Activated CD4-positive, alpha-beta T cell treated with anti-CD3 and anti-CD28 coated beads, Interleukin-2, amount 50 U/mL, for 4 hours (primary cell): ENCODE results near the gene PTPRH.
"Not testable (repeated sequence)": the region's sequence is repeated elsewhere in the genome, so short reads cannot be mapped to it uniquely, and the experiment has no call there.

Experiments used
- DNase-seq, 2 experiments: peaks; one replicate each; pipeline ENCODE4 v3.0.0-alpha.2; 2020

The PTPRH gene

GRCh38 chr19:55244004-55244680, 34.8 kb upstream of the PTPRH start:
- DNase-seq = no peak

GRCh38 chr19:55242517-55242916, 33.2 kb upstream of the PTPRH start:
- DNase-seq = no peak

GRCh38 chr19:55241935-55242464, 32.7 kb upstream of the PTPRH start:
- no peak for DNase-seq

- DNase-seq = no peak
Measured at GRCh38 chr19:55241143-55241934, 32.0 kb upstream of the PTPRH start.

GRCh38 chr19:55240713-55241020, 31.4 kb upstream of the PTPRH start:
- no peak for DNase-seq

- DNase-seq = no peak
Measured at GRCh38 chr19:55239004-55239403, 29.7 kb upstream of the PTPRH start.

- DNase-seq = no peak
Measured at GRCh38 chr19:55238030-55238429, 28.7 kb upstream of the PTPRH start.

- no peak for DNase-seq
Measured at GRCh38 chr19:55232986-55233385, 23.7 kb upstream of the PTPRH start.

GRCh38 chr19:55232286-55232602, 22.9 kb upstream of the PTPRH start:
- DNase-seq = no peak

- no peak for DNase-seq
Measured at GRCh38 chr19:55231391-55232285, 22.3 kb upstream of the PTPRH start.

GRCh38 chr19:55230780-55231179, 21.5 kb upstream of the PTPRH start:
- no peak for DNase-seq

- DNase-seq = no peak
Measured at GRCh38 chr19:55230329-55230728, 21.0 kb upstream of the PTPRH start.

- no peak for DNase-seq
Measured at GRCh38 chr19:55229789-55230182, 20.5 kb upstream of the PTPRH start.

GRCh38 chr19:55229145-55229788, 20.0 kb upstream of the PTPRH start:
- no peak for DNase-seq

GRCh38 chr19:55228403-55229031, 19.2 kb upstream of the PTPRH start, which contains the start of gene TMEM86B:
Gene TMEM86B (minus strand): TSS chr19:55228763. CDS start chr19:55228741, 22 bp downstream.
- DNase-seq = no peak

GRCh38 chr19:55228015-55228391, 18.7 kb upstream of the PTPRH start:
- DNase-seq = no peak

GRCh38 chr19:55227241-55228014, 18.1 kb upstream of the PTPRH start:
- DNase-seq = no peak

- DNase-seq = no peak
Measured at GRCh38 chr19:55226788-55227187, 17.5 kb upstream of the PTPRH start.

GRCh38 chr19:55226273-55226672, 17.0 kb upstream of the PTPRH start:
- DNase-seq = no peak

GRCh38 chr19:55225415-55225958, 16.2 kb upstream of the PTPRH start:
- no peak for DNase-seq

- not testable (repeated sequence) for DNase-seq
Measured at GRCh38 chr19:55224679-55225414, 15.5 kb upstream of the PTPRH start.
